ENCODE results near the gene PRPSAP2.
"Not testable (repeated sequence)": the region's sequence is repeated elsewhere in the genome, so short reads cannot be mapped to it uniquely, and the experiment has no call there.

PRPSAP2 gene

GRCh38 chr17:18857864-18858566 lies at the start of gene PRPSAP2:
TSS of gene PRPSAP2 (plus strand) at chr17:18858131. CDS start at chr17:18865834, 7,703 bp downstream.
- DNase-seq (ENCODE audit: low read depth): peak; percentile 86

GRCh38 chr17:18815924-18816323 lies 42.0 kb upstream of the PRPSAP2 start:
- DNase-seq (ENCODE audit: low read depth): not testable (repeated sequence)

- peak; percentile 16 for DNase-seq (ENCODE audit: low read depth)
Measured at GRCh38 chr17:18816489-18817371, 41.2 kb upstream of the PRPSAP2 start.

- DNase-seq (ENCODE audit: low read depth): not testable (repeated sequence)
Measured at GRCh38 chr17:18821430-18821829, 36.5 kb upstream of the PRPSAP2 start.

- DNase-seq (ENCODE audit: low read depth): not testable (repeated sequence)
Measured at GRCh38 chr17:18827613-18828012, 30.3 kb upstream of the PRPSAP2 start.

GRCh38 chr17:18848501-18848900 lies 9.4 kb upstream of the PRPSAP2 start:
- DNase-seq (ENCODE audit: low read depth): no peak

- DNase-seq (ENCODE audit: low read depth): no peak
Measured at GRCh38 chr17:18850679-18851078, 7.3 kb upstream of the PRPSAP2 start.

GRCh38 chr17:18851201-18851600 lies 6.7 kb upstream of the PRPSAP2 start:
- DNase-seq (ENCODE audit: low read depth): no peak

- no peak for DNase-seq (ENCODE audit: low read depth)
Measured at GRCh38 chr17:18854956-18855355, 3.0 kb upstream of the PRPSAP2 start.

- DNase-seq (ENCODE audit: low read depth): peak; percentile 86
Measured at GRCh38 chr17:18855831-18856569, 1.9 kb upstream of the PRPSAP2 start.

GRCh38 chr17:18856570-18856915 lies 1.4 kb upstream of the PRPSAP2 start:
- no peak for DNase-seq (ENCODE audit: low read depth)

- no peak for DNase-seq (ENCODE audit: low read depth)
Measured at GRCh38 chr17:18858567-18859245, 775 bp downstream of the PRPSAP2 start.

GRCh38 chr17:18859256-18859655 lies 1.3 kb downstream of the PRPSAP2 start:
- no peak for DNase-seq (ENCODE audit: low read depth)

- no peak for DNase-seq (ENCODE audit: low read depth)
Measured at GRCh38 chr17:18860161-18860972, 2.4 kb downstream of the PRPSAP2 start.

- no peak for DNase-seq (ENCODE audit: low read depth)
Measured at GRCh38 chr17:18862011-18862410, 4.1 kb downstream of the PRPSAP2 start.

GRCh38 chr17:18864996-18865395 lies 7.1 kb downstream of the PRPSAP2 start:
- DNase-seq (ENCODE audit: low read depth): not testable (repeated sequence)

GRCh38 chr17:18866866-18867813 lies 9.2 kb downstream of the PRPSAP2 start:
- no peak for DNase-seq (ENCODE audit: low read depth)

- DNase-seq (ENCODE audit: low read depth): no peak
Measured at GRCh38 chr17:18877104-18877645, 19.2 kb downstream of the PRPSAP2 start.

- DNase-seq (ENCODE audit: low read depth): no peak
Measured at GRCh38 chr17:18888766-18889290, 30.9 kb downstream of the PRPSAP2 start.
